GM12892 (cell line): ENCODE results near the gene MYO5C.

Source experiments
- POLR2A ChIP-seq: IDR thresholded peaks from 2 replicates; pipeline ENCODE4 v1.6.1; 2011; ENCODE audit warnings: low read depth, low read length, control low read depth
- POLR2AphosphoS5 ChIP-seq: IDR thresholded peaks from 2 replicates; pipeline ENCODE4 v1.6.1; 2011; ENCODE audit warnings: low read depth, low read length, control low read depth
- TAF1 ChIP-seq: IDR thresholded peaks from 2 replicates; pipeline ENCODE4 v1.6.1; 2011; ENCODE audit warnings: low read depth, mild to moderate bottlenecking, control low read depth, low read length, borderline replicate concordance

GRCh38 chr15:52278636-52279367, 16.8 kb downstream of the MYO5C start:
- TF ChIP-seq POLR2AphosphoS5 (no peak), POLR2A (no peak), TAF1 (no peak)
